LHCN-M2 (cell line): ENCODE results near the gene MFGE8. TPM values are rescaled to one million over a fixed set of nuclear protein-coding genes. Genes with fewer than 3 reads are reported as not detected.

Experiments
- DNase-seq: peaks from one replicate; pipeline ENCODE4 v3.0.0-alpha.2; 2012; ENCODE audit warnings: low read depth
- total RNA-seq: library from RNA; depleted of rRNA; stranded (reverse); fragments of >200 nt; gene quantifications from 2 replicates; pipeline ENCODE4 v1.2.3, GENCODE V29; 2014

The MFGE8 gene
- total RNA-seq, 1 experiment from 2014 or later: 231 TPM

DNA sequence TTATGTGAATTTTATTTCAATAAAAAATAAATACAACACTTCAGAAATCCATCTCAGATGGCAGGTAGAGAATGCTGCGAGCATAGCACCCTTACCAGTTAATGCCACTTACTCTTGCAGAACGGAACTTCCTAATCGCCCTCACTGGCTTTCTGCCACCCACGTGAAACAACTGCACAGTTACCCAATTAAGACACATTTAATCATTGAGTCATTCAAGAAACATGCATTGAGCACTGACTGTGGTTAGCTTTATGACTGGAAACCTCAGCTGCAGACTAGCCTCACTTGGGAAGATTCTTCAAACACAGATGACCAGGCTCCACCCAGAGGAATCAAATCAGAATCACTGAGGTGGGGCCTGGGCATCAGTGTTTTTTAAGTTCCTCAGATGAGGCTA is 5.6 kb upstream of the MFGE8 start:
- peak; percentile 100 for DNase-seq

- peak; percentile 35 for DNase-seq
Measured at GRCh38 chr15:88917760-88918159, 4.6 kb upstream of the MFGE8 start.

- DNase-seq: no peak
Measured at GRCh38 chr15:88915354-88915753, 2.2 kb upstream of the MFGE8 start.

- DNase-seq: no peak
Measured at GRCh38 chr15:88913850-88914169, 631 bp upstream of the MFGE8 start.

- DNase-seq: peak; percentile 49
Measured at GRCh38 chr15:88912500-88912921, 668 bp downstream of the MFGE8 start.

DNA sequence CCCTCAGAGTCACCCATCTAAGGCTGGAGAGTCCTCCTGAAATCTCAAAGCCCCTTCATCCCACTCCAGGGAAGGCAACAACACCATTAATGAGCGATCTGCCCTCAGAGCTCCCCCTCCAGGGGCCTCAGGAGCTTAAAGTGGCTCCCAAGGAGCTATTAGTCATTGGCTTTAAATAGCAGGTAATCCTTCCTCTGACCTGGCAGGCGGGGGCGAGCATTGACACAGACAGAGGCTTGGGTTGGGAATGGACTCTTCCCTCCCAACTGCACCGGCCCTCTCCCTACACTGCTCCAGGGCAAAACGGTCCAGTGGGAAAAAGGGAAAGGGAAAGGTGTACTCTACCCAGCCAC is 1.4 kb downstream of the MFGE8 start:
- DNase-seq: peak; percentile 53

DNA sequence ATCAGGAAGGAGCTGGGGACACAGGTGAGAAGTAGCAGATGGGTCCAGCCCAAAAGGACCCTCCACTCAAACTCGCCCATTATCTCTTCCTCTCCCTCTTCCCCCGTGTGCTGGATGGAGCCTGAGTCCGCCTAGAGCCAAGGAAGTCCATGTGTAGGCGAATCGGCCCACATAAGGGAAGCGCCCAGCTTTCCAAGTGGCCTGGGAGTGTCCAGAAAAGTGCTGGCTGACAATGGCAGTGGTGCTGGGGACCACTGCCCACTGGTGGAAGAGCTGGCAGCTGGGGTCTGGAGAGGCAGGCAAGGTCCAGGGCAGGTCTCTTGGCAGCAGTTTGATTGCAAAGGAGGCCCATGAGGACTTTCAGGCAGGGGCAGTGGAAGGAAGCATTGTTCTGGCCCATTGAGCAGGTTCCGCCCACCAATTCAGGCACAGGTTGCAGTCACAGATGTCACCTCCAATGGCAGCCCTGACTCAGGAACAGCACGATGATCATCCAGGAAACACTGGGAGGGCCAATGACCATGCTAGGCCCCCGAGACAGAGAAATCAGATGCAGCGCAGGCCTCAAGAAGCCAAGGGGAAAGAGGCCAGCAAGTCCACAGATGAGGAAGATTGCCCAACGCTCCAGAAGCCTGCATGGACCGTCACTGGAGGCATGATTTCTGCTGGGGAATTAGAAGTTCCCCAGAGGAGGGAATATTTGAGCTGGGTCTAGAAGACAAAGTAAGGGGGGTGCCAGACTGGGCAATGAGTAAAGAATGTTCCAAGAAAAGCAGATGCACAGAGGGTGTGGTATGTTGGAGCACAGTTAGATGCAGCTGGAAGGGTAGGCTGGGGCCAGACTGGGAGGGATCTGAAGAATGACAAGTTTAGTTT is 3.0 kb downstream of the MFGE8 start:
- DNase-seq: peak; percentile 45

DNA sequence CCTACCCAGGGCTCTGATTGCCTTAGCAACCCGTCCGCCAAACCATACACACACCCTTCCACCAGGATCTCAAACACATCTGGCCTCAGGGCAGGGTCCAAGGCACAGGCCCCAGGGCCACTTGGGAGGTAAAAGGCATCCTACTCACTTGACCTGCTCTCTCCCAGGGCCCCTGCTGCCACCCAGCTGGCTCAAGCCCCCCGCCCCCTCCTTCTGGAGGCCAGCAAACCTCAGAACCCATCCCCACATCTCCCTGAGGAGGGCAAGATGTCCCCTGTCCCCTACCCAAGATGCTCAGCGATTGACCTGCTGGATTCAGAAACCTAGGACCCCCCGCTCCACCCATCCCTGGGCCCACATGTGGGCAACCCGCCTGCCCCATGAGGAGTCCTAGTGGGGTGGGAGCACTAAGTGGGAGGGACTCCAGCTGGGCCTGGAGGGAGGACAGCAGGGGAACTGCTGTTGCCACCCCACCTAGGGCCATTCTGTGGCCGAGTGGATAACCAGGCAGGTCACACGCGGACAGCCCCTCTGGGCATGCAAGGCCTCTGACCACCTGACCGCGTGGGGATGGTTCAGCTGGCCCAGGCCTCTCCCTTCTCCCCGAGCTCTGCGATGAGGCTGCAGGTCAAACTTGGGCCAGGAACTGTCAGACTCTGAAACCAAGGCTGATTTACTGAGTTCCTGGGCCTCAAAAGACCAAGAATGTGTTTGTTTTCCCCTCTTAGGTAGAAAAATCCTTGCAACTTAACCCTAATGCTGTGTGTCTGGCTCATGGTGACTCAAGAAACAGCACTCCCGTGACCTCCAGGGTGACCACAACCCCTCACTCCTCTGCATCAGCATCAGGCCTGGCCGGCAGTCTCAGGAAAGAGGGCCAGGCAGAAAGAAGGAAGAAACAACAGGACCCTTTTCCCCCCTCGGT is 4.2 kb downstream of the MFGE8 start:
- peak; percentile 53 for DNase-seq

- DNase-seq: no peak
Measured at GRCh38 chr15:88908123-88908522, 5.1 kb downstream of the MFGE8 start.

GRCh38 chr15:88907111-88907510 is 6.1 kb downstream of the MFGE8 start:
- no peak for DNase-seq

GRCh38 chr15:88906551-88906950 is 6.6 kb downstream of the MFGE8 start:
- DNase-seq: no peak

GRCh38 chr15:88906130-88906529 is 7.0 kb downstream of the MFGE8 start:
- DNase-seq: no peak

GRCh38 chr15:88905576-88905975 is 7.6 kb downstream of the MFGE8 start:
- no peak for DNase-seq

- DNase-seq: peak; percentile 63
Measured at GRCh38 chr15:88904624-88905327, 8.4 kb downstream of the MFGE8 start.

DNA sequence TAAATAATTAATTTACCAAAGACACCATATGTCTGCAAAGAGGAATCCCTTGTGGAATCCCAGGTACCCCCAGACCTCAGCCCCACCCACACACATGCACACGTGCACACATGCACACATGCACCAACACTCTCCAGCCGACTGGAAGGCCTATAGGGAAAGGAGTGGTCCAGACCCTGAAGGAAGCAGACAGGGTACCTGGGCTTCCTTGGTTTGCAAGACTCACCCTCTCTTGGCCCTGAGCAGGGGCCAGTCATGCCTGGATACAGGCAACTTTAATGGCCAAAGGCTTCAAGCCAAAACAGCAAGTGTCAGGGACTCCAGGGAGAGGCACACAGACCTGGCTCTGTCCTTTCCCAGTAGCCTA is 8.9 kb downstream of the MFGE8 start:
- DNase-seq: no peak

DNA sequence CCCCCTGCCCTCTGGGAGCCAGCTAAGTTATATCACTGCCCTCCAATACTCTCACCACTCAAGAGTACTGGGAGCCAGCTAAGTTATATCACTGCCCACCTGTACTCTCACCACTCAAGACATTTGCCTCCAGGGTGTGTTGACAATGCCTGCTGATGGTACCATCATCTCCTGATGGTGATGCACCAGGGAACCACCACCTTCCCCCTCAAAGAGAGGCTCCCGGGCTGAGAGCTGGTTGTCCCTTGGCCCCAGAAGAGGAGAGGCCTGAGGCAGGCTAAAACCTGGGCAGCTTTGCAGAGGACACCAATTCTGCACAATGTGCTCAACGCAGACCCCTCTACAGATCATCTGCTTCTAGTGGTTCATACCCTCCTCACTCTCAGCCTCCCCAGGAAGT is 10.3 kb downstream of the MFGE8 start:
- no peak for DNase-seq

DNA sequence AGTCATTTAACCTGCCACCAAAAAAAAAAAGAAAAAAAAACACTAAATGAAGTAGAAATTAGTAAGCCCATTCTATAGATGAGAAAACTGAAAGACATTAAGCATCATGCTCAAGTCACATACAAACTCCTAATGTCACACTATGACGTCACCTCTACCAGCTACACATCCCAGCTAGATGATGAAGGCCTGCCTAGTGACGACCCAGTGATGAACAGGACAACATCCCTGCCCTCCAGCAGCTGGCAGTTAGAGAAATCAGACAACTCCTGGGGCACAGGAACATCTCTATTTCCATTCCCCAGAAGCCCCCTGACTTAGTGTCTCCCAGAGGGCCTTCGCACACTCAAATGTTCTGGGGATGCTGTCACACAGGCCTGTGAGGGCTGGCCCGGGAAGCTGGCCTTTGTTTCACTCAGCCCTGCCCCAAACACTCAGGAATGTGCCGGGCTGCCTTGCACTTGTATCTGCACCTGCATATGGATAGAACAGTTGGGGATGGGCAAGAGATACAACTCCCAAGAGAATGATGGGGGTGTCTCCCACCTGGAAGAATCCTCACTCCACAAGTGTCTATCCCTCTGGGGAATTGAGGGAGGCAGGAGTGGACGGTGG is 10.9 kb downstream of the MFGE8 start:
- DNase-seq: no peak

GRCh38 chr15:88901508-88902220 is 11.5 kb downstream of the MFGE8 start:
- DNase-seq: no peak

DNA sequence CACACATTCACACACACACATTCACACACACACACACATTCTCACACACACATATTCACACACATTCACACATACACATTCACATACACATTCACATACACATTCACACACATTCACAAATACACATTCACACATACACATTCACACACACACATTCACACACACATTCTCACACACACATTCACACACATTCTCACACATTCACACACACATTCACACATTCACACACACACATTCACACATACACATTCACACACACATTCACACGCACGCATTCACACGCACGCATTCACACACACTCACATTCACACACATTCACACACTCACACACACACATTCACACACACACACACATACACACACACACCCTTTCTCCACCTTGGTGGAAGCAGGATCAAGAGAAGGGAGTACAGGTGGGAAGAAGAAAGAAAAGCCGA is 12.2 kb downstream of the MFGE8 start:
- no peak for DNase-seq

- DNase-seq: peak; percentile 69
Measured at GRCh38 chr15:88900309-88900981, 12.7 kb downstream of the MFGE8 start.
